Common myeloid progenitor, CD34-positive (primary cell): ENCODE data around the gene SSR2.
A peak's percentile ranks its signal among the peaks of the same experiment; 100 is the strongest.

Experiments
- CTCF ChIA-PET: fragments of 350-600 bp; sonication (Branson Sonifier 250); formaldehyde crosslinking; loops from one replicate; lab custom pipeline; 2021; ENCODE audit warnings: antibody characterized with exemption; lab: Charles Lee
- POLR2A ChIA-PET: fragments of 350-600 bp; sonication (Branson Sonifier 250); formaldehyde crosslinking; loops from one replicate; lab custom pipeline; 2021; ENCODE audit warnings: antibody characterized with exemption; lab: Charles Lee
- DNase-seq, 3 donors: peaks; one replicate each; pipeline versions ENCODE4 v3.0.0 to v3.0.0-alpha.2; 2013
- H3K27ac ChIP-seq, 2 experiments: 1 replicate in 1 of 2; 2 replicates in 1 of 2; pipeline ENCODE4 v1.7.0; 2013; ENCODE audit warnings: inconsistent platforms in 2 of 2, low read length in 2 of 2, mild to moderate bottlenecking in 2 of 2, low read depth in 1 of 2, moderate library complexity in 1 of 2; ENCODE audit not compliant: severe bottlenecking in 2 of 2, insufficient read depth in 1 of 2, poor library complexity in 1 of 2
- H3K27me3 ChIP-seq, 5 experiments: replicated peaks in 2 of 5; 1 replicate in 3 of 5; 2 replicates in 2 of 5; pipeline versions ENCODE4 v1.6.1 to v1.7.0; 2013; ENCODE audit warnings: low read length in 4 of 5, mild to moderate bottlenecking in 2 of 5, moderate library complexity in 2 of 5, inconsistent platforms in 1 of 5; ENCODE audit not compliant: insufficient read depth in 5 of 5, control insufficient read depth in 4 of 5
- H3K36me3 ChIP-seq, 4 experiments: 1 replicate in 2 of 4; 2 replicates in 2 of 4; pipeline versions ENCODE4 v1.6.1 to v1.7.0; 2013; ENCODE audit warnings: low read length in 3 of 4, control low read depth in 1 of 4, mild to moderate bottlenecking in 1 of 4; ENCODE audit not compliant: control insufficient read depth in 4 of 4, insufficient read depth in 4 of 4
- H3K4me1 ChIP-seq, 4 experiments: 1 replicate in 3 of 4; 2 replicates in 1 of 4; pipeline versions ENCODE4 v1.6.1 to v1.7.1; 2013; ENCODE audit warnings: low read length in 3 of 4, mild to moderate bottlenecking in 3 of 4, control low read depth in 1 of 4, inconsistent platforms in 1 of 4, moderate library complexity in 1 of 4; ENCODE audit not compliant: control insufficient read depth in 4 of 4, insufficient read depth in 4 of 4; ENCODE audit errors: control extremely low read depth in 1 of 4
- H3K4me3 ChIP-seq, 7 experiments: 1 replicate in 4 of 7; 2 replicates in 3 of 7; pipeline versions ENCODE4 v1.5.1 to v1.7.0; 2013; ENCODE audit warnings: mild to moderate bottlenecking in 7 of 7, low read length in 6 of 7, moderate library complexity in 6 of 7, inconsistent platforms in 2 of 7, low read depth in 2 of 7, control low read depth in 1 of 7; ENCODE audit not compliant: insufficient read depth in 4 of 7, control insufficient read depth in 1 of 7; ENCODE audit errors: extremely low read depth in 1 of 7
- H3K9me3 ChIP-seq, 5 experiments: 1 replicate in 4 of 5; 2 replicates in 1 of 5; pipeline versions ENCODE4 v1.6.1 to v1.7.1; 2013; ENCODE audit warnings: low read length in 4 of 5, mild to moderate bottlenecking in 2 of 5, inconsistent platforms in 1 of 5, low read depth in 1 of 5, moderate library complexity in 1 of 5; ENCODE audit not compliant: control insufficient read depth in 4 of 5, insufficient read depth in 2 of 5; ENCODE audit errors: control extremely low read depth in 1 of 5
- WGBS: methylation state at CpG from one replicate; pipeline ENCODE4 v1.1.5; 2013; ENCODE audit not compliant: insufficient coverage; 5-methylcytosine and 5-hydroxymethylcytosine counted together

Gene SSR2

DNA sequence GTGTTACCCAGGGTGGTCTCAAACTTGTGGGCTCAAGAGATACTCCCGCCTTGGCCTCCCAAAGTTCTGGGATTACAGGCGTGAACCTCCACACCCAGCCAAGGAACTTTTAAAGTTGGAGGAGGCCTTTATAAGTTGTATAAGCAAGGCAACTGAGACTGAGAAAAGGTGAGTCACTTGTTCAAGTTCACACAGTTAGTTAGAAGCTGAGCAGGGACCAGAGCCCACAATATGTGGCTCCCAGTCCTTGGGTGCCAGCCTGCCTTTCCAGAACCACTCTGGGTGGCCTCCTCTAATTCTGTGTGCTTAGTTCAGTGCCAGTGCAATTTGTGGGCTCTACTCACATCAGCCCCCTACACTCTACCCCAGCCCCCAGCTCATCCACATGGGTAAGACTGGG lies 43.9 kb upstream of the SSR2 start:
- Histone ChIP-seq H3K36me3 (no peaks in the 10 kb centered on the region), H3K9me3 (no peaks in the 10 kb centered on the region), H3K4me1 (peaks cover 0 to 2% (median under 1%) of the 10 kb centered on the region in 4 experiments), H3K27ac (no peak overlapping the region), H3K27me3 (no peaks in the 10 kb centered on the region), H3K4me3 (no peak overlapping the region)
- no peak for DNase-seq
- WGBS: 100% methylated on average over 2 of the region's 2 CpGs
- POLR2A ChIA-PET: no interaction called here
- CTCF ChIA-PET: interaction anchor here (0.7 to 3.4 kb wide), 12 partner anchors 8 to 257 kb away, joined by 3 to 15 read pairs (median 4); no protein-coding TSS in a partner anchor

DNA sequence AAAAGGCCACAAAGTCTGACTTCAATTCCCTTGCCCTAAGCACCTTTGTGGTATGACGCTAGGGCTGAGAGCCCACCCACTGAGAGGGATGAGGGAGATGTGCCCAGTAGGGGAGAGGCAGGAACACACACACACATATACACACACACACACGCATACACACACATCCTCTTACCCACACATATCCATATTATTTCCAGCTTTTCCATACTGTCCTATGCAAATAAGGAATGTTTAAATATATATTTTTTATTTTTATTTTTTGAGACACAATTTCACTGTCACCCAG lies 43.2 kb upstream of the SSR2 start:
- ChIA-PET POLR2A (interaction anchor here (0.7 kb wide), 1 partner anchor 12 kb away, joined by 3 read pairs; no protein-coding TSS in a partner anchor), CTCF (interaction anchor here (0.7 to 3.4 kb wide), 4 partner anchors 12 to 74 kb away, joined by 3 to 15 read pairs (median 4); no protein-coding TSS in a partner anchor)
- H3K9me3 ChIP-seq: no peaks in the 10 kb centered on the region
- no peak overlapping the region for H3K4me3 ChIP-seq
- no peaks in the 10 kb centered on the region for H3K27me3 ChIP-seq
- H3K4me1 ChIP-seq: peaks cover 0 to 2% (median 0%) of the 10 kb centered on the region in 4 experiments
- no peak overlapping the region for H3K27ac ChIP-seq
- DNase-seq: no peak
- H3K36me3 ChIP-seq: no peaks in the 10 kb centered on the region
- no CpG with 5 or more reads among the region's 2 CpGs for WGBS

GRCh38 chr1:156062189-156062588 lies 41.4 kb upstream of the SSR2 start:
- Histone ChIP-seq H3K4me1 (peaks cover 0 to 5% (median 0%) of the 10 kb centered on the region in 4 experiments), H3K4me3 (no peak overlapping the region), H3K36me3 (peaks cover 0 to 16% (median 4%) of the 10 kb centered on the region in 4 experiments), H3K27me3 (no peaks in the 10 kb centered on the region), H3K9me3 (no peaks in the 10 kb centered on the region), H3K27ac (no peak overlapping the region)
- WGBS: 92% methylated on average over 1 of the region's 3 CpGs
- no peak for DNase-seq
- POLR2A ChIA-PET: no interaction called here
- CTCF ChIA-PET: interaction anchor here (1.5 to 1.8 kb wide), 2 partner anchors 8 to 37 kb away, joined by 5 to 6 read pairs; partner anchors contain the start of gene LAMTOR2

- Histone ChIP-seq H3K36me3 (peaks cover 0 to 22% (median 7%) of the 10 kb centered on the region in 4 experiments), H3K4me1 (peaks cover 0 to 7% (median 3%) of the 10 kb centered on the region in 4 experiments), H3K9me3 (no peaks in the 10 kb centered on the region), H3K27ac (no peak within 1 kb of the TSS), H3K27me3 (no peaks in the 10 kb centered on the region), H3K4me3 (no peak within 1 kb of the TSS)
- ChIA-PET CTCF (interaction anchor here (1.0 to 1.3 kb wide), 4 partner anchors 9 to 69 kb away, joined by 3 to 4 read pairs (median 3); no protein-coding TSS in a partner anchor), POLR2A (no interaction called here)
- DNase-seq: no peak
- WGBS: 97% methylated on average over 4 of the region's 11 CpGs
Observed at GRCh38 chr1:156060937-156061636, 40.3 kb upstream of the SSR2 start, which contains the start of gene RAB25. TSS of gene RAB25 (plus strand) at chr1:156061160. CDS start at chr1:156061401, 241 bp downstream.

DNA sequence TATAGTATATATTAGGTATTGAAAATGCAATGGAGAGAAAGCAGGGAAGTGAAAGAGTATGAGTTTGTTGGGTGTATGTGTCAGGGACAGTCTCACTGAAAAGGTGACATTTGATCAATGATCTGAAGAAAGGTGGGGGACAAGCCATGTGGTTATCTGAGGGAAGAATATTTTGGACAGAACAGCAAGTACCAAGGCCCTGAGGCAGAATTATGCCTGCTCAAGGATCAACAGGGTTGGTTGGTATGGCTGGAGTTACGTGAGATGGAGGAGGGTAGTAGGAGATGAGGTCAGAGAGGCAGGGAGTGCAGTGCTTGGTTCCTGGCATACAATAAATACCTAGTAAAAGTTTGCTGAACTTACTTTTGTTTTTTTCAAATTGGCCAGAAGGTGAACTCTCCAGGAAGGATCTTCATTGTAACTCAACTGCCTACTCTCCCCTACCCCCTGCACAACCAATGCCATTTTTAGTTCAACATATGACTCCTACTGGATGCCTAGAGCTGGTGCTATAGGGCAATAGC lies 35.6 kb upstream of the SSR2 start:
- ChIA-PET CTCF (interaction anchor here (1.1 to 3.0 kb wide), 2 partner anchors 10 to 31 kb away, joined by 5 to 15 read pairs; no protein-coding TSS in a partner anchor), POLR2A (no interaction called here)
- H3K4me1 ChIP-seq: peaks cover 8 to 31% (median 22%) of the 10 kb centered on the region in 4 experiments
- no peaks in the 10 kb centered on the region for H3K27me3 ChIP-seq
- peaks cover 0 to 23% (median 7%) of the 10 kb centered on the region in 4 experiments for H3K36me3 ChIP-seq
- no peak overlapping the region for H3K27ac ChIP-seq
- H3K9me3 ChIP-seq: no peaks in the 10 kb centered on the region
- no CpG with 5 or more reads among the region's 1 CpG for WGBS
- DNase-seq: peak in 1 of 3 donors; percentile 13
- peak overlapping the region in 3 of 7 experiments; percentile 4 to 88 (median 79) for H3K4me3 ChIP-seq

- ChIA-PET CTCF (interaction anchor here (3.0 kb wide), 1 partner anchor 11 kb away, joined by 15 read pairs; no protein-coding TSS in a partner anchor), POLR2A (interaction anchor here (0.7 kb wide), 1 partner anchor 697 kb away, joined by 3 read pairs; no protein-coding TSS in a partner anchor)
- WGBS: 23% methylated on average over 6 of the region's 17 CpGs
Observed at GRCh38 chr1:156055281-156056048, 34.7 kb upstream of the SSR2 start.

More at GRCh38 chr1:156055281-156056048, 34.7 kb upstream of the SSR2 start:
- peak in 2 of 3 donors; percentile 30 to 37 for DNase-seq
- H3K4me1 ChIP-seq: peaks cover 8 to 31% (median 22%) of the 10 kb centered on the region in 4 experiments
- peaks cover 0 to 30% (median 9%) of the 10 kb centered on the region in 4 experiments for H3K36me3 ChIP-seq
- H3K27ac ChIP-seq: peak overlapping the region; percentile 33 to 92
- H3K9me3 ChIP-seq: no peaks in the 10 kb centered on the region
- no peaks in the 10 kb centered on the region for H3K27me3 ChIP-seq
- H3K4me3 ChIP-seq: peak overlapping the region; percentile 79 to 99 (median 95)
